AG04449 (cell line): Measurements from ENCODE around the gene HBG1.
"Not testable (repeated sequence)": the region's sequence is repeated elsewhere in the genome, so short reads cannot be mapped to it uniquely, and the experiment has no call there.

Experiments
- CTCF ChIA-PET: fragments of 350-600 bp; formaldehyde crosslinking; extraction: SDS; loops from one replicate; lab custom pipeline; 2021; ENCODE audit warnings: antibody characterized with exemption; lab: Yijun Ruan, JAX
- POLR2A ChIA-PET: fragments of 400-600, 350-600 bp; formaldehyde crosslinking; extraction: SDS; loops from one replicate; lab custom pipeline; 2020; ENCODE audit warnings: antibody characterized with exemption, inconsistent platforms; lab: Yijun Ruan, JAX
- DNase-seq: peaks from one replicate; pipeline ENCODE4 v3.0.0-alpha.2; 2010; ENCODE audit warnings: low read depth, low spot score
- H3K4me3 ChIP-seq: 2 replicates; pipeline ENCODE4 v1.5.1; 2011; ENCODE audit warnings: low read depth, mild to moderate bottlenecking, control low read depth, low read length
- TF ChIP-seq, protein P1 (sequence below): IDR thresholded peaks from one replicate; pipeline ENCODE4 v1.5.1; 2011; ENCODE audit warnings: mild to moderate bottlenecking, moderate library complexity, low read length, control low read depth, inconsistent platforms; ENCODE audit not compliant: insufficient read depth; ENCODE audit errors: missing control alignments

The HBG1 gene

GRCh38 chr11:5249807-5250396 lies at the start of gene HBG1:
TSS of gene HBG1 (minus strand) at chr11:5249857. CDS start at chr11:5249804, 53 bp downstream.
- CTCF ChIA-PET, POLR2A ChIA-PET, H3K4me3 ChIP-seq, DNase-seq: not testable (repeated sequence)

DNA sequence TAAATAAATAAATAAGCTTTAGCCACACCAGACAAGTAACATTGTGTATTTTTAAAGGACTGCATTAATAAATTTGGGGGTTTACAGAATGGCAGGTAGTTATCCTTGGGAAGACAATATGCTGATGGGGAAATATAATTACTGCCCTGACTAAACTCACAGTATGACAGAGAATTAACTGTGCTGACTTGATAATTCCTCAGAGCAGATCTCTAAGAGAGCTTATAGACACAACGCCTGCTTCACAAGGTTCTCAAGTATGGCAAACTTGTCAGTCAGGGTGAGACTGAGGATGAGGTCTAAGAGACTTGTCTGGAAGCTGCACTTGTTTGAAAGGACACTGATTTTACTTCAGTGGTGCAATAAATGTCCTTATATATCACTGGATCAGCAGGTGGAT lies 48.8 kb upstream of the HBG1 start:
- no peak for DNase-seq
- ChIA-PET CTCF (interaction anchor here (0.9 to 2.1 kb wide), 2 partner anchors 9 to 174 kb away, joined by 4 to 7 read pairs; no protein-coding TSS in a partner anchor), POLR2A (no interaction called here)
- H3K4me3 ChIP-seq = no peak overlapping the region
- TF ChIP-seq, protein P1, sequence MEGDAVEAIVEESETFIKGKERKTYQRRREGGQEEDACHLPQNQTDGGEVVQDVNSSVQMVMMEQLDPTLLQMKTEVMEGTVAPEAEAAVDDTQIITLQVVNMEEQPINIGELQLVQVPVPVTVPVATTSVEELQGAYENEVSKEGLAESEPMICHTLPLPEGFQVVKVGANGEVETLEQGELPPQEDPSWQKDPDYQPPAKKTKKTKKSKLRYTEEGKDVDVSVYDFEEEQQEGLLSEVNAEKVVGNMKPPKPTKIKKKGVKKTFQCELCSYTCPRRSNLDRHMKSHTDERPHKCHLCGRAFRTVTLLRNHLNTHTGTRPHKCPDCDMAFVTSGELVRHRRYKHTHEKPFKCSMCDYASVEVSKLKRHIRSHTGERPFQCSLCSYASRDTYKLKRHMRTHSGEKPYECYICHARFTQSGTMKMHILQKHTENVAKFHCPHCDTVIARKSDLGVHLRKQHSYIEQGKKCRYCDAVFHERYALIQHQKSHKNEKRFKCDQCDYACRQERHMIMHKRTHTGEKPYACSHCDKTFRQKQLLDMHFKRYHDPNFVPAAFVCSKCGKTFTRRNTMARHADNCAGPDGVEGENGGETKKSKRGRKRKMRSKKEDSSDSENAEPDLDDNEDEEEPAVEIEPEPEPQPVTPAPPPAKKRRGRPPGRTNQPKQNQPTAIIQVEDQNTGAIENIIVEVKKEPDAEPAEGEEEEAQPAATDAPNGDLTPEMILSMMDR = no peak

- CTCF ChIA-PET = interaction anchor here (0.9 to 2.1 kb wide), 2 partner anchors 9 to 173 kb away, joined by 4 to 7 read pairs; no protein-coding TSS in a partner anchor
- POLR2A ChIA-PET = no interaction called here
- TF ChIP-seq, protein P1 = no peak
- H3K4me3 ChIP-seq = no peak overlapping the region
- no peak for DNase-seq
These were observed 48.2 kb upstream of the HBG1 start for GRCh38 chr11:5297721-5298323.

DNA sequence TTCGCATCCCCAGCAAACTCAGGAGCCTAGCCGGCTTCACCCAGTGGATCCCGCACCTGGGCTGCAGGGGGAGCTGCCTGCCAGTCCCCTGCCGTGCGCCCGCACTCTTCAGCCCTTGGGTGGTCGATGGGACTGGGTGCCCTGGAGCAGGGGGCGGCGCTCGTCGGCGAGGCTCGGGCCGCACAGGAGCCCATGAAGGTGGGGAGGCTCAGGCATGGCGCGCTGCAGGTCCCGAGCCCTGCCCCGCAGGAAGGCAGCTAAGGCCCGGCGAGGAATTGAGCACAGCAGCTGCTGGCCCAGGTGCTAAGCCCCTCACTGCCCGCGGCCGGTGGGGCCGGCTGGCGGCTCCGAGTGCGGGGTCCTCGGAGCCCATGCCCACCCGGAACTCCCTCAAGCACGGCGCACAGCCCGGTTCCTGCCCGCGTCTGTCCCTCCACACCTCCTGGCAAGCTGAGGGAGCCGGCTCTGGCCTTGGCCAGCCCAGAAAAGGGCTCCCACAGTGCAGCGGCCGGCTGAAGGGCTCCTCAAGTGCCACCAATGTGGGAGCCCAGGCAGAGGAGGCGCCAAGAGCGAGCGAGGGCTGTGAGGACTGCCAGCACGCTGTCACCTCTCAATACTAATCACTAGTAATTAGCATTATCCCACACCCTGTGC lies 44.8 kb upstream of the HBG1 start:
- DNase-seq, H3K4me3 ChIP-seq, CTCF ChIA-PET, POLR2A ChIA-PET: not testable (repeated sequence)

- no peak overlapping the region for H3K4me3 ChIP-seq
- POLR2A ChIA-PET = no interaction called here
- TF ChIP-seq, protein P1 = no peak
- CTCF ChIA-PET = no interaction called here
- no peak for DNase-seq
These were observed 43.4 kb upstream of the HBG1 start for GRCh38 chr11:5293028-5293427.

GRCh38 chr11:5291207-5291838 lies 41.7 kb upstream of the HBG1 start:
- TF ChIP-seq, protein P1 = peak; percentile 45
- POLR2A ChIA-PET = no interaction called here
- CTCF ChIA-PET = interaction anchor here (0.8 to 2.6 kb wide), 18 partner anchors 9 to 166 kb away, joined by 3 to 10 read pairs (median 4); partner anchors contain the start of gene OR51B4
- DNase-seq = no peak
- H3K4me3 ChIP-seq = no peak overlapping the region

- CTCF ChIA-PET = interaction anchor here (0.8 to 2.6 kb wide), 13 partner anchors 8 to 86 kb away, joined by 3 to 10 read pairs (median 5); no protein-coding TSS in a partner anchor
- H3K4me3 ChIP-seq = no peak overlapping the region
- TF ChIP-seq, protein P1 = no peak
- POLR2A ChIA-PET = interaction anchor here (1.7 kb wide), 1 partner anchor 9 kb away, joined by 12 read pairs; no protein-coding TSS in a partner anchor
- DNase-seq = no peak
These were observed 40.4 kb upstream of the HBG1 start for GRCh38 chr11:5290106-5290505.
